Measurements from ENCODE around the gene ZNF423.

GRCh38 chr16:49458243-49458642 lies 397.7 kb downstream of the ZNF423 start:
- TF ChIP-seq CTCF (IDR thresholded peaks at IDR 0.05; ENCODE audit: insufficient read depth, low read depth, low read length) (no peak), EZH2 (IDR thresholded peaks at IDR 0.05; ENCODE audit: insufficient read depth, low read length) (no peak)

Data from astrocyte (in vitro differentiated cells and primary cell).